ENCODE measurements around the gene ZNF3. TPM values are rescaled to one million over a fixed set of nuclear protein-coding genes. Genes with fewer than 3 reads are reported as not detected.
A peak's percentile ranks its signal among the peaks of the same experiment; 100 is the strongest.

Gene ZNF3
- total RNA-seq, 1 experiment from 2014 or later, result 32.9 TPM

DNA sequence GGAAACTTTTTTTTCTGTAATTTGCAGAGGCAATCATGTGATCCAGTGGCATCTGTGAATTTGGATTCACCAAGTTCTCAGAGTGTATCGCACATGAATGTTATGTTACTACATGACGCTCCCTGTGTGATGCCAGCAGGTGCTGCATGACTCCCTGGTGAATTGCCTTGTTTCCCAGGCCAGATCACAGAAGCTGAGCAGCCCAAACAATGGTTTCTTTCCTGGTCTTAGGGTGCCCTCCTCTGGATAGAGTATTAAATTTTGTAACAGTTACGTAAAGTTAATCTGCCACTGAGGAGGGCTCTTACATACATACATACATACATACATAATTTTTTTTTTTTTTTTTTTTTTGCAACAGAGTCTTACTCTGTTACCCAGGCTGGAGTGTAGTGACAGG lies 28.3 kb downstream of the ZNF3 start:
- peak; percentile 99 for DNase-seq (ENCODE audit: low read depth)

DNA sequence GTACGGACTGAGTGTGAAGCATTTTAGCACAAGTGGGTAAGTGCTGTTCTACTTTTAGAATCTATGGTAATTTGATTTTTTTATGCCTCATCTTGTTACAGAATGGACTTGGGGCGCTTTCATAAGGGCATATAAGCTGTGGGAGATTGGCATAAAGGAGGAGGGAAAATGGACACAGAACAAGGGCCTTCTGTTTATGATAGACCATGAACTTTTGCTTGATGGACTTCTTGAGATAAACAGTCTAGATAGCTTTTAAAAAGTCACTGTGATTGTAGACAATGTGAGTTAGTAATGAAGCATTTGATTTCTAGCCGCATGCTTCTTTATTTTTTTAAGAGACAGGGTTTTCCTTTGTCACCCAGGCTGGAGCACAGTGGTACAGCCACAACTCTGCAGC lies 29.9 kb downstream of the ZNF3 start:
- DNase-seq (ENCODE audit: low read depth), result no peak

DNA sequence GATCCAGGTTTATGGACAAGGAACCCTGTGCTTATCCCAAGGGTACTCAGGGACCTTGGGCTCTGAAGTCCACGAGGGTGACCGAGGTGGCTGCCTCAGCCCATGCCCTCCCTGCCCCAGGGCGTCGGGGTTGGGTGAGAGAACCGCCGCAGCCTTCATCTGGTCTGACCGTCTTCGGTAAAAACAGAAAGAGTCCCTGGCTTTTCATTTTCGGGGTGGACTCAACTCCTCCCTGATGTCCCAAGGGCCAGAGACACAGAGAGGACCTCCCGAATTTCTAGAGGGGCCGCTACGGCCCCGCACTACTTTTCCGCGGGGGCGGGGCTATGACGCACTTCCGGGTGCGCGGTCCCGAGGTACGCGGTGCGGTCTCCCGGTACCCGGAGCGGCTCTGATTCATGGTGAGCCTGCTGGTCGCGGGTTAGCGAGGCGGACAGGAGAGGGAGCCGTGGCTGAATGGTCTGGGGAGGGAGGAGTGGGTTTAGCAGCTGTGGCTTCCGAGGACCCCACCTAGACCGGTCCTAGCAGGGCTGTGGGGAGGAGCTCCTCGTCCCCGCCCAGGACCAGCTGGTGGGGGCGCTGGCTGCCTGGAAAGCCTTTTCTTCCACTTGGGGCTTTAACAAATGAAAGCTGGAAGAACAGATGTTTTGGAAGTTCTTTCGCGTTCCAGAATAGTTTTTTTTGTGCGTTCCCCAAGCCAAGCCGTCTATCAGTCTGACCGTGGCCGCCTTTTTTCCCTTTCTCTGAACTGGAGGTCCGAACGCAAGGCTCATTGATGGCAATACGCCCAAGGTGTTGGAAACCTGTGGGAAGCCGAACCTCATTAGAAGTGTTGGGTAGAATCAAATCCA lies 31.9 kb downstream of the ZNF3 start, which contains the start of gene ZSCAN21:
ZSCAN21 (plus strand) TSS at position 334 of the 851 bp plus-strand sequence. CDS start 7,233 bp downstream, outside the sequence.
- DNase-seq (ENCODE audit: low read depth), result peak; percentile 88

DNA sequence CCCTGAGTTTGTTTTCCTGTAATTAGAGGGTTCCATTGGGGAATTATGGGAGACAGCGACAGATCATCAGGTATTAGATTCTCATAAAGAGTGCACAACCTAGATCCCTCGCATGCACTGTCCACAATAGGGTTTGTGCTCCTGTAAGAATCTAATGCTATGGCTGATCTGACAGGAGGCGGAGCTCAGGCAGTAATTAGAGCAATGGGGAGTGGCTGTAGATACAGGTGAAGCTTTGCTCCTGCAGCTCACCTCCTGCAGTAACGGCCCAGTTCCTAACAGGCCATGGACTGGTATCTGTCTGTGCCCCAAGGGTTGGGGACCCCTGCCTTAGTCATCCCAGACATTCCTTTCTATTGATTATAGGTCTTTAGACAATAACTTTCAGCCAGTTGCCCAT lies 32.8 kb downstream of the ZNF3 start:
- DNase-seq (ENCODE audit: low read depth), result no peak

DNA sequence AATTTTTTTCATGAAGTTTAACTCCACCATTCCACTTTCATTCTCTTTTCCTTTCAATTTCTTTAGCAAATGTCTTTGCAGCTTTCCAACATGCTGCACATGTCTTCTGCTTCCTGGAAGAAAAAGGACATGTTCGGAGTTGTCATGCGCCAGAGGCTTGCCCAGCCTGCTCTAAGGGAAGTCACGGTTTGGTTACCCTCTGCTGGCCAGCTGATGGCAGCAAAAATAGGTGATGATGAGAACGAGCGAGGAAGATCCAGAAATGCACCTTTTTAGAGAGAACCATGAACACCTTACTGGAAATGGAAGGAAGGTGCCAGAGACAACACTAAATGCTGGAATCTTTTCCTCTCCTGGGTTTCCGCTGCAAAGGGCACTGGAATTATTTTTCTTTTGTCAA lies 36.8 kb downstream of the ZNF3 start:
- no peak for DNase-seq (ENCODE audit: low read depth)

DNA sequence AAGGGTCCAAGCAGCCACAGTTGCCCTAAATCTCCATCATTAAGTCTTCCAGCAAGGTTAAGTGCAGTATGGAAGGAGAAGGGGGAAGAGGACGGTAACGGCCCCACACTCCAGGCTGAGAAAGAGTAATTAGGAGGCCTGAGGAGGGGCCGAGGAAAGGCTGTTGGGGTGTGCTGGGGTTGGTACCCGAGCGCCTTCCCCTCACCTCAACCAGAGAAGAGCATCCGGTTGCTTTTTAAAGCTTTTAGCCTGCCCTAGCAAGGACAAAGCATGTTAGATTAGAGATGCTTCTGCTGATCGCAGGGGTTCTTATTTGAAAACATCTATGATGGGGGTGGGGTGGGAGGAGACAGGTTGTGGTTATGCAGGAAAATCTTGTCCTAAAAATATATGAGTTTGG lies 40.9 kb downstream of the ZNF3 start:
- DNase-seq (ENCODE audit: low read depth), result no peak

DNA sequence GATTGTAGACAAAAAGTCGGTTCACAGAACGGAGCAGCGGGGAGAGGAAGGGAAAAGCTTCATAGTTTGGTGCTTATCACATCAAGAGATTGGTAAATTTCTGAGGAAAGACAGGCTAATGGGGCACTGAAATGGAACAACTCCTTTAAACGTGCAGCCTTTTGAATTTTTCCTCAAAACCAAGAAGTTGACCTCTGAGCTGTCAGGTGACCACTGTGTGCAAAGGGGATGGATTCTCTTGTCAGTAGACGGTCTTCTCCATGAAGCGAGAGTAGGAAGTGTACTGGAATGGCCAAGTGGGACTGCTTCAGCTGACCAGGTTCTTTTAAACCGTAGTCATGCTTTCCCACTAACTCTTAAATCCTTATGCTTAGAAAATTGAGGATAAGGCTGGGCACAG lies 43.2 kb downstream of the ZNF3 start:
- DNase-seq (ENCODE audit: low read depth), result no peak

DNA sequence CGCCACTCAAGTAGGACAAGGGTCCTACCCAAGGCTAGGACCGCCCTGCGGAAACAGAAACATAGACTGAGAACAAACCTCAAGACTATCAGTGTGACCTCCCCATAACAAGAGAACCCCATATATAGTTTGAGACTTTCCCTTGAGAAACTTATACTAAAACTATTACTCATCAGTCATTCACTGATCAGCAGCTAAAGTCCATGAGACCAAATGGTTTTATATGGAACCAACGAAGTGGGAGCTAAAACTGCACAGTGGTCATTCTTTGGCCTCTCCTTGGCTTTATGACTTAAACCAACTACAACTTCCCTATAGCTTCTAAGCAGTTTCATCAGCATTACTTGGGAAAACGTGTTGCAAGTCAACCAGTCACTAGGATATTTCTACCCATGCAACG lies 45.6 kb downstream of the ZNF3 start:
- no peak for DNase-seq (ENCODE audit: low read depth)

DNA sequence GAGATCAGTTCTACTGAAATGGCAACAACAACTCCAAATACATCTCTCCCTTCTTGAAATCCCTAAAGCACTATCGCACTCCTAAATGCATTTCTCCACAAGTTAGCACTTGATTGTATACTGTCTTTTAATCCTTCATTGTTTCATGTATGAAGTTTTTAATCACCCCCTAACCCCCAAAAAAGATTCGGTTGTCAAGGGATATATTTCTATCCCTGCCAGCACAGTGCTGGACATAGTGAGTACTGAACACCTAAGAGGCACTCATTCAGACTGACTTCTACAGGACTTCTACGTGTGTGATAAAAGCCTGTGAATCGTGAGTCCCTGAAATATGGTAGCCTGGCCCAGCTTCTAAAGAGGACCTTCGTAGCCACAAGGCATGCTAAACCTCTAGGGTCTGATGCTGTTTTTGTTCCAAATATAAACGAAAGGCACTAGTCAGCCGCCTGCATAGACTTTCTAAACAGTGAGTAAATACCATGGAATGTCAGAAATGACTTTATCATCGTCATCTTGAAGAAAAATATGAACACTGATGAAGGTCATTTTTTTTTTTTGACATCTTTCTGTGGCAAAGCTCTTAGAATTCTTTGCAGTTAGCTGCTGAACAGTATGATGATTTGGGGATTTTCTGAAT lies 46.5 kb downstream of the ZNF3 start:
- DNase-seq (ENCODE audit: low read depth), result peak; percentile 95

DNA sequence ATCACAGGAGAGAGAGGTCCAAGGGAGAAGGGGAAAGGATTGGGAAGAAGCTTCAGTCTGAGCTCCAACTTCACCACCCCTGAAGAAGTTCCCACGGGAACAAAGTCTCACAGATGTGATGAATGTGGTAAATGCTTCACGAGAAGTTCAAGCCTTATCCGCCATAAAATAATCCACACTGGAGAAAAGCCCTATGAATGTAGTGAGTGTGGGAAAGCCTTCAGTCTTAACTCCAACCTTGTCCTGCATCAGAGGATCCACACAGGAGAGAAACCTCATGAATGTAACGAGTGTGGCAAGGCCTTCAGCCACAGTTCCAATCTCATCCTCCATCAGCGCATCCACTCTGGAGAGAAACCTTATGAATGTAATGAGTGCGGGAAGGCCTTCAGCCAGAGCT lies 48.0 kb downstream of the ZNF3 start:
- no peak for DNase-seq (ENCODE audit: low read depth)

DNA sequence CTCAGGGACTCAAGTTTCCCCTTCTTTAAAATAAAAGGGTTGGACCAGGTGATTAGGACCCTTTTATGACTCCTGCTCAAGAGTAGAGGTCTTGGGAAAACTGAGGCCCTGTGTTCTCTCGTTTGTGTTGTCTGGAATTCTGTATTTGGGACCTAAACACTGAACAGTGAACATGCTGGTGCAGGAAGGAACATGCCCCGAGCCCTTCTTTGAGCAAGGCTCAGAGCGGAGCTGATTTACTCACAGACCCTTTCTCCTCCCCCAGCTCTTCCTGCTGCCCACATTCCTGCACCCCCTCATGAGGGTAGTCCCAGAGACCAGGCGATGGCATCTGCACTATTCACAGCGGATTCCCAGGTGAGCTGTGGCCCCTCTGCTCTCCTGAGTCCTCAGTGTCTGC lies 51.9 kb downstream of the ZNF3 start:
- DNase-seq (ENCODE audit: low read depth), result no peak

DNA sequence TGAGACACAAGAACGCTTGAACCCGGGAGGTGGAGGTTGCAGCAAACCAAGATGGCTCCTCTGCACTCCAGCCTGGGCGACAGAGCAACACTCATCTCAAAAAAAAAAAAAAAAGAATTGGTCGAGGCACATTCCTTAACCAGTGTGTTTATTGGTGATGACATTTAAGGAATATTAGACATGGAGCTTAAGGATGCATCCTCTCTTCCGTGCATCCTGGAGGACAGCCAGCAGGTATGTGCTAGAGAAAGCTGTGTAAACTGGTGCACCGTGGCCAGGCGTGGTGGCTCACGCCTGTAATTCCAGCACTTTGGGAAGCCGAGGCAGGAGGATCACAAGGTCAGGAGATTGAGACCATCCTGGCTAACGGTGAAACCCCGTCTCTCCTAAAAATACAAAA lies 54.3 kb downstream of the ZNF3 start:
- DNase-seq (ENCODE audit: low read depth), result no peak

DNA sequence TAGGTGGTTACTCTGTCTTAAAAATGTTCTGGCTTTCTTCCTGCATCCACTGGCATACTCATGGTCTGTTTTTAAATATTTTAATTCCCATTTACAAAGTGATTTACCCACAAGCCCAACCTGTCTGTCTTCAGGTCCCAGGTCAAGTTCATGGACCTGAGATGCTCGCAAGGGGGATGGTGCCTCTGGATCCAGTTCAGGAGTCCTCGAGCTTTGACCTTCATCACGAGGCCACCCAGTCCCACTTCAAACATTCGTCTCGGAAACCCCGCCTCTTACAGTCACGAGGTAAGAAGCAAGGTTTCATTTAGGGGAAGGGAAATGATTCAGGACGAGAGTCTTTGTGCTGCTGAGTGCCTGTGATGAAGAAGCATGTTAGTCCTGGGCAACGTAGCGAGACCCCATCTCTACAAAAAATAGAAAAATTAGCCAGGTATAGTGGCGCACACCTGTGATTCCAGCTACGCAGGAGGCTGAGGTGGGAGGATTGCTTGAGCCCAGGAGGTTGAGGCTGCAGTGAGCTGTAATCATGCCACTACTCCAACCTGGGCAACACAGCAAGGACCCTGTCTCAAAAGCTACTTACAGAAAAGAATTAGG lies 57.4 kb downstream of the ZNF3 start:
- DNase-seq (ENCODE audit: low read depth), result no peak

DNA sequence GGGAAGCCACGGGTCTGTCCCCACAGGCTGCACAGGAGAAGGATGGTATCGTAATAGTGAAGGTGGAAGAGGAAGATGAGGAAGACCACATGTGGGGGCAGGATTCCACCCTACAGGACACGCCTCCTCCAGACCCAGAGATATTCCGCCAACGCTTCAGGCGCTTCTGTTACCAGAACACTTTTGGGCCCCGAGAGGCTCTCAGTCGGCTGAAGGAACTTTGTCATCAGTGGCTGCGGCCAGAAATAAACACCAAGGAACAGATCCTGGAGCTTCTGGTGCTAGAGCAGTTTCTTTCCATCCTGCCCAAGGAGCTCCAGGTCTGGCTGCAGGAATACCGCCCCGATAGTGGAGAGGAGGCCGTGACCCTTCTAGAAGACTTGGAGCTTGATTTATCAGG lies 58.0 kb downstream of the ZNF3 start:
- DNase-seq (ENCODE audit: low read depth), result no peak

DNA sequence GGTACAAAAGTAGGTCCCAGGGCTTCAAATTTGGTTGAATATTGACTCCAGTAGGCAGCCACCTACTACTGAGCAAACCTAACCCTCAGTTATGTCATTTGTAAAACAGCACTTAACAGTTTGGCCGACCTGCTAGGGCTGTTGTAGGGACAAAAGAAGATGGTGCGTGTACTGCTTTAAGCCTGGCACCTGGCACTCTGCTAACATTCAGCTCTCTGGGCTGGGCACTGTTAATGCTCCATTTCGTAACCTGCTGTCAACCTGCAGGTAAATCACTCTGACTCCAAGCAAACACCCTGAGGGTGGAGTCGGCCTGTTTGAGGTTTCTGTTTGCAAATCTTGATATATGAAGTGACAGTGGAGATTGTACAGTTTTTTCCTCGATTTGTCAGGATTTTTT lies 58.9 kb downstream of the ZNF3 start:
- DNase-seq (ENCODE audit: low read depth), result no peak

DNA sequence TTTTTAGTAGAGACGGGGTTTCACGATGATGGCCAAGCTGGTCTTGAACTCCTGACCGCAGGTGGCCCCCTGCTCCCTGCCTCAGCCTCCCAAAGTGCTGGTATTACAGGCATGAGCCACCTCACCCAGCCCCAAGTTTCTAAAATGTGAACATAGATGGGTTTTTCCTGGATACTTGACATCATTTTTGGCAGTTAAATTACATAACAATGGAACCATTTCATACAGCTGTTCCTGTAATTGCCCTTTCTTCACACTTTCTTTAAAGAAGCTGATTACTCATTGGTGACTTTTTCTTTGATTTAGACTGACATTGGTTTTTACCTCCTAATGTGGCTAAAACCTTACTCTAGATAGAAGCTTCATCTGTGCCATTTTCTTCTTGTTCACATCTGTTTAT lies 60.2 kb downstream of the ZNF3 start:
- peak; percentile 54 for DNase-seq (ENCODE audit: low read depth)

Other genes starting within 250 kb of the ZNF3 start
- gene OR2AE1, start 204.7 kb downstream of the ZNF3 start, total RNA-seq (2014; rRNA removed), result not detected in 2 replicates
- 29.7 and 32.5 TPM in 2 replicates for gene TRIM4, start 162.2 kb downstream of the ZNF3 start, total RNA-seq (2014; rRNA removed)
- gene GJC3, start 152.1 kb downstream of the ZNF3 start, total RNA-seq (2014; rRNA removed), result not detected in 2 replicates
- gene AZGP1, start 105.7 kb downstream of the ZNF3 start, total RNA-seq (2014; rRNA removed), result not detected in 2 replicates
- 19.0 and 21.2 TPM in 2 replicates for gene ZKSCAN1, start 66.1 kb downstream of the ZNF3 start, total RNA-seq (2014; rRNA removed)
- gene ZSCAN21, start 31.9 kb downstream of the ZNF3 start, total RNA-seq (2014; rRNA removed), result 11.8 and 12.6 TPM in 2 replicates
- 96.6 and 100 TPM in 2 replicates for gene COPS6, start 7.2 kb upstream of the ZNF3 start, total RNA-seq (2014; rRNA removed)
- 283 and 290 TPM in 2 replicates for gene MCM7, start 19.7 kb upstream of the ZNF3 start, total RNA-seq (2014; rRNA removed)
- gene AP4M1, start 19.9 kb upstream of the ZNF3 start, total RNA-seq (2014; rRNA removed), result 53.1 and 59.9 TPM in 2 replicates
- gene TAF6, start 37.6 kb upstream of the ZNF3 start, total RNA-seq (2014; rRNA removed), result 98.4 and 106 TPM in 2 replicates
- gene CNPY4, start 37.9 kb upstream of the ZNF3 start, total RNA-seq (2014; rRNA removed), result 23.2 and 28.0 TPM in 2 replicates
- gene MBLAC1, start 45.2 kb upstream of the ZNF3 start, total RNA-seq (2014; rRNA removed), result 1.9 and 5.9 TPM in 2 replicates
- gene LAMTOR4, start 67.2 kb upstream of the ZNF3 start, total RNA-seq (2014; rRNA removed), result 165 and 202 TPM in 2 replicates
- gene TRAPPC14, start 77.0 kb upstream of the ZNF3 start, total RNA-seq (2014; rRNA removed), result 18.8 and 21.8 TPM in 2 replicates
- gene GAL3ST4, start 86.9 kb upstream of the ZNF3 start, total RNA-seq (2014; rRNA removed), result 6.7 and 9.8 TPM in 2 replicates
- 9.6 and 9.9 TPM in 2 replicates for gene GPC2, start 95.7 kb upstream of the ZNF3 start, total RNA-seq (2014; rRNA removed)
- gene STAG3, start 96.2 kb upstream of the ZNF3 start, total RNA-seq (2014; rRNA removed), result 0.23 and 0.96 TPM in 2 replicates
- not detected in 2 replicates for gene PVRIG, start 138.2 kb upstream of the ZNF3 start, total RNA-seq (2014; rRNA removed)
- gene SPDYE3, start 226.0 kb upstream of the ZNF3 start, total RNA-seq (2014; rRNA removed), result not detected in 2 replicates

Data from LHCN-M2 (cell line).